Measurements from ENCODE around the gene NOD1.
A peak's percentile ranks its signal among the peaks of the same experiment; 100 is the strongest.
"Not testable (repeated sequence)": the region's sequence is repeated elsewhere in the genome, so short reads cannot be mapped to it uniquely, and the experiment has no call there.

The NOD1 gene

GRCh38 chr7:30503274-30504212 is 25.0 kb upstream of the NOD1 start:
- DNase-seq, result peak; percentile 16

- peak; percentile 15 for DNase-seq
Measured at GRCh38 chr7:30502470-30503251, 24.1 kb upstream of the NOD1 start.

- DNase-seq, result no peak
Measured at GRCh38 chr7:30501264-30501663, 22.7 kb upstream of the NOD1 start.

- DNase-seq, result no peak
Measured at GRCh38 chr7:30493228-30493627, 14.6 kb upstream of the NOD1 start.

- no peak for DNase-seq
Measured at GRCh38 chr7:30491417-30491816, 12.8 kb upstream of the NOD1 start.

- no peak for DNase-seq
Measured at GRCh38 chr7:30487371-30487770, 8.8 kb upstream of the NOD1 start.

- no peak for DNase-seq
Measured at GRCh38 chr7:30485667-30486066, 7.1 kb upstream of the NOD1 start.

GRCh38 chr7:30481416-30481815 is 2.8 kb upstream of the NOD1 start:
- not testable (repeated sequence) for DNase-seq

GRCh38 chr7:30479202-30480120 is 877 bp upstream of the NOD1 start:
- peak; percentile 91 for DNase-seq

- peak; percentile 79 for DNase-seq
Measured at GRCh38 chr7:30476459-30477145, 2.0 kb downstream of the NOD1 start.

- no peak for DNase-seq
Measured at GRCh38 chr7:30475580-30475979, 3.0 kb downstream of the NOD1 start.

GRCh38 chr7:30474893-30475292 is 3.7 kb downstream of the NOD1 start:
- DNase-seq, result peak; percentile 82

GRCh38 chr7:30474485-30474884 is 4.1 kb downstream of the NOD1 start:
- DNase-seq, result no peak

- DNase-seq, result peak; percentile 48
Measured at GRCh38 chr7:30473903-30474302, 4.7 kb downstream of the NOD1 start.

GRCh38 chr7:30472784-30473775 is 5.5 kb downstream of the NOD1 start:
- peak; percentile 43 for DNase-seq

- DNase-seq, result no peak
Measured at GRCh38 chr7:30472081-30472783, 6.4 kb downstream of the NOD1 start.

GRCh38 chr7:30471205-30471604 is 7.4 kb downstream of the NOD1 start:
- no peak for DNase-seq

- no peak for DNase-seq
Measured at GRCh38 chr7:30470771-30471170, 7.8 kb downstream of the NOD1 start.

- DNase-seq, result no peak
Measured at GRCh38 chr7:30470163-30470770, 8.3 kb downstream of the NOD1 start.

GRCh38 chr7:30469303-30469702 is 9.3 kb downstream of the NOD1 start:
- DNase-seq, result peak; percentile 40
